ENCODE data around the gene IL1A. TPM values are rescaled to one million over a fixed set of nuclear protein-coding genes. Genes with fewer than 3 reads are reported as not detected.
"Not testable (repeated sequence)": the region's sequence is repeated elsewhere in the genome, so short reads cannot be mapped to it uniquely, and the experiment has no call there.

The IL1A gene
- 2.0 TPM for polyA plus RNA-seq (2013, experiment 1 of 2; ENCODE audit: insufficient read length)
- polyA plus RNA-seq (2013, experiment 2 of 2; ENCODE audit: insufficient read length) = 1.7 TPM

- peak; percentile 57 for DNase-seq
These were observed at the start of gene IL1A for GRCh38 chr2:112784199-112785189. IL1A (minus strand) TSS chr2:112784493; CDS start chr2:112783770, 723 bp downstream.

GRCh38 chr2:112833976-112834375 is 49.7 kb upstream of the IL1A start:
- DNase-seq = no peak

DNA sequence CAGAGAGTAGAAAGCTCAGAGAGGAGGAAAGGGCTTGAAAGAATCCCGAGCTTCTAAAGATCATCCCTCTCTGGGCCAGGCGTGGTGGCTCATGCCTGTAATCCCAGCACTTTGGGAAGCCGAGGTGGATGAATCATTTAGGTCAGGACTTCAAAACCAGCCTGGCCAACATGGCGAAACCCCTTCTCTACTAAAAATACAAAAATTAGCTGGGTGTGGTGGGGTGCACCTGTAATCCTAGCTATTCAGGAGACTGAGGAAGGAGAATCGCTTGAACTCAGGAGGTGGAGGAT is 49.3 kb upstream of the IL1A start:
- not testable (repeated sequence) for DNase-seq

- no peak for DNase-seq
These were observed 48.7 kb upstream of the IL1A start for GRCh38 chr2:112832841-112833638.

GRCh38 chr2:112831946-112832840 is 47.9 kb upstream of the IL1A start:
- no peak for DNase-seq

GRCh38 chr2:112831513-112831845 is 47.2 kb upstream of the IL1A start:
- DNase-seq = no peak

DNA sequence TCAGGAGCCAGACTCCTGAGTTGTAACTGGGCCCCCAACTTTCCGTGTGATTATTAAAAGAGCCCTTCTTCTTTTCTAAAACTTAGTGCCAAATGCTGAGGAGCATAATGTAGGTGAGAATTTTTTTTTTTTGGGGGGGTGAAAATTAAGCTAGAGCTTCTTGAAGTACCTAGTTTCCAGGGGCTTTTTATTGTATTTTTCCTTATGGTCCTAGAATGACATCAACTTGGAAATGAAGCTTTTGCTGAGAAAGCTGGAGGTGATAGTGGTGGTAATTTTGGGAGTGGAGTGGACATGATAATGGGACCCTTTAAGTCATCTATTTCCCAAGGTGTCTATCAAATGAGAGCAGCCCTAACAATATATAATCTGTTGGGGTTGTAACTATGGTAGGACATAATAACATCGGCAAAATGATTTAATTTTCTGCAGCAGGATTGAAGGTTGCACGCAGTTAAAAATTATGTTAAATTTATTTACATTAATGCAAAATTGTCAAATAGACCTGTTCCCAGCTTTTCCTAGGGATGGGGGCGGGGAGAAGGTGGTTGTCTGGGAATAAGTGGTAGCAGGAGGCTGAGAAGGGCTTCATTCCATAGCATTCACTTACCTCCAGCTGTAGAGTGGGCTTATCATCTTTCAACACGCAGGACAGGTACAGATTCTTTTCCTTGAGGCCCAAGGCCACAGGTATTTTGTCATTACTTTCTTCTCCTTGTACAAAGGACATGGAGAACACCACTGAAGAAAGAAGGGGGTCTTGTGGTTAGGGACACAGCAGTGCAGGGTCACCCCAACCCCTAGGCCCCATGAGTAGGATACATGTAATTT is 46.6 kb upstream of the IL1A start:
- no peak for DNase-seq

GRCh38 chr2:112829961-112830681 is 45.8 kb upstream of the IL1A start:
- DNase-seq = no peak

DNA sequence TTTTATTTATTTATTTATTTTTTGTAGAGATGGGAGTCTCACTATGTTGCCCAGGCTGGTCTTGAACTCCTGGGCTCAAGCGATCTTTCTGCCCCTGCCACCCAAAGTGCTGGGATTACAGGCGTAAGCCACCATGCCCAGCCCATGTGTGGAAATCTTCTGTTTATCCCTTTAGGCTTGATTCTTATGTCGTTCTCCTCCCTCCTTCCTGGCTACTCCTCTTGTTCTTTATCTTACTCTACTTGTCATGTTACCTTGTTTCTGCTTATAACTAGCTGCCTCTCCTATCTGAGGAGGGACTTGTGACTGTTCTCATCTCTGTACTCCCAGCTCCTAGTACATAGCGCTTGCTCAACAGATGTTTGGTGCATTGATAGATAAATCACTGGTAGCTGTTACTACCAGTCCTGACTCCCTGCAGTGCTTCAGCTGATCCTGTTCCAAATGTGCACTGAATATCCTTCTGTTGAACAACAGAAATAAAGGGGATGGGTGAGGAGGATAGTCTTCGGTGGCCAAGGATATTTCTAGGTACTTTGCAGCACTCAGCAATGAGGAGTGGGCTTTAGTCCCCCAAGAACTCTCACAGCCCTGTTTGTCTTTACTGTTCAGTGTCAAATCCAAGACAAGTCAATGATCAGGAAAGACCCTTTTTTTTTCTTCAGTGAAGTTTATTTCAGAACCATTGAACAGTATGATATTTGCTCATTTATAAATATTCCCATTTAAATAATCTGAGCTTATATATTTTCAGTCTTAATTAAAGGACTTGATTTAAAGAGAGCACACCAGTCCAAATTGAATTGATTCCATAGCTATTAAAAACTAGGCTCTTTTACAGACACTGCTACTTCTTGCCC is 45.0 kb upstream of the IL1A start:
- no peak for DNase-seq

- DNase-seq = no peak
These were observed 44.0 kb upstream of the IL1A start for GRCh38 chr2:112828251-112828691.

GRCh38 chr2:112827604-112828185 is 43.4 kb upstream of the IL1A start:
- peak; percentile 73 for DNase-seq

DNA sequence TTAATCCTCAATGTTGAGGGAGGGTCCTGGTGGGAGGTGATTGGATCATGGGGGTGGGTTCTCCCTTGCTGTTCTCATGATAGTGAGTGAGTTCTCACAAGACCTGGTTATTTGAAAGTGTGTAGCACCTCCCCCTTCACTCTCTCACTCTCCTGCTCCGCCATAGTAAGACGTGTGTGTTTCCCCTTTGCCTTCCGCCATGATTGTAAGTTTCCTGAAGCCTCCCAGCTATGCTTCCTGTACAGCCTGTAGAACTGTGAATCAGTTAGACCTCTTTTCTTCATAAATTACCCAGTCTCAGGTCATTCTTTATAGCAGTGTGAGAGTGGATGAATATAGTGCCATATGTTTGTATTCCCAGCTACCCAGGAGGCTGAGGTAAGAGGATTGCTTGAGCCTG is 42.7 kb upstream of the IL1A start:
- no peak for DNase-seq

DNA sequence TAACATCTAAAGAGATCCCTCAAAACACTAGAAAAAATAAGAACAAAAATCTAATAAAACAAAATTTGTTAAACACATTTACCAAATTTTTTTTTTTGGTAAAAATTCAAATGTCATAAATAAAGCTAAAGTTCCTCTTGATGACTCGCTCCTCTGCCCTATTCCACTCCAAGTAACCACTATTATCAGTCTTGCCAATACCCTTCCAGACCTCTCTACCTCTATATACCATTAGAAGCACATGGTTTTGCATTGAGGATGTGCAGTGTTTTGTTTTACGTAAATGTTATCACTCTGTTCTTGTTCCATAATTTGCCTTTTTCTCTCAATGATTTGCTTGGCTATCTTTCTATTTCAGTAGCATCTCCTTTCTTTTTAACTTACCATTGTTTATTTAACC is 41.4 kb upstream of the IL1A start:
- no peak for DNase-seq

DNA sequence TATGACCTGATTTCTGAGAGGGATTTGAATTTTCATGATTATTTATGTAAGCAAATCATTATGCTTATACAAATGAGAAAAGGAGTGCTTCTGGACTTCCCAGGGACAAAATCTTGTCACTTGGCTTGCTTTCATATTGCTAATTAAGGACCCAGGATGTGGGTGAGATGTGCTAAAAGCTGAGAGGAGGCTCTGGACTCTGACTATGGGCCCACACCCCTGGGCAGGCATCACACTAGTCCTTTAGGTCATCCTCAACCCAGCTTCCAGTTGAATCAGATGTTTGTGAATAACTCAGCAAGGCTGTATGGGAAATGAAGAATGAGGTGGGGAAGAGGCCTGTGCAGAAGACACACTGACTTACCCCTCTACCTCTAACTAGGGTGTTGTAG is 40.4 kb upstream of the IL1A start:
- no peak for DNase-seq

GRCh38 chr2:112821682-112822081 is 37.4 kb upstream of the IL1A start:
- DNase-seq = no peak

- no peak for DNase-seq
These were observed 36.8 kb upstream of the IL1A start for GRCh38 chr2:112821142-112821541.

DNA sequence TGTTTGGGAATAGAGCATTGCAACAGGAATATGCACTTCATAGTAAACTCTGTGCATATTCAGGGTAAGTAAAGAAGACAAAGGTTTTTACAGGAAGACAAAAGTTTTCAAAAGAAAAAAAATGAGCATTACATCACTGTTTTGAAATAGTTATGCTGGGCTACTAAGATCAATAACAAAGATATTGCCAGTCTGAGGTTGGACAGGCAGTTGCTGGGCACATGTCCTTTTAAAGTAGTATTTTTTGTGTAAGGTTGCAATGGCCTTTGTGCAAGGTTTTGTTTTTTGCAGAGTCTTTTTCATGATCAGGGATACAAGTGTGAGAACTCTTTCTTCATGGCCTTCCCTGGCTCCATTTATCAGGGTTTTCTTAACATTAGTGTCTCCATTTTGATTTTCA is 36.0 kb upstream of the IL1A start:
- no peak for DNase-seq

- no peak for DNase-seq
These were observed 34.8 kb upstream of the IL1A start for GRCh38 chr2:112819081-112819480.

DNA sequence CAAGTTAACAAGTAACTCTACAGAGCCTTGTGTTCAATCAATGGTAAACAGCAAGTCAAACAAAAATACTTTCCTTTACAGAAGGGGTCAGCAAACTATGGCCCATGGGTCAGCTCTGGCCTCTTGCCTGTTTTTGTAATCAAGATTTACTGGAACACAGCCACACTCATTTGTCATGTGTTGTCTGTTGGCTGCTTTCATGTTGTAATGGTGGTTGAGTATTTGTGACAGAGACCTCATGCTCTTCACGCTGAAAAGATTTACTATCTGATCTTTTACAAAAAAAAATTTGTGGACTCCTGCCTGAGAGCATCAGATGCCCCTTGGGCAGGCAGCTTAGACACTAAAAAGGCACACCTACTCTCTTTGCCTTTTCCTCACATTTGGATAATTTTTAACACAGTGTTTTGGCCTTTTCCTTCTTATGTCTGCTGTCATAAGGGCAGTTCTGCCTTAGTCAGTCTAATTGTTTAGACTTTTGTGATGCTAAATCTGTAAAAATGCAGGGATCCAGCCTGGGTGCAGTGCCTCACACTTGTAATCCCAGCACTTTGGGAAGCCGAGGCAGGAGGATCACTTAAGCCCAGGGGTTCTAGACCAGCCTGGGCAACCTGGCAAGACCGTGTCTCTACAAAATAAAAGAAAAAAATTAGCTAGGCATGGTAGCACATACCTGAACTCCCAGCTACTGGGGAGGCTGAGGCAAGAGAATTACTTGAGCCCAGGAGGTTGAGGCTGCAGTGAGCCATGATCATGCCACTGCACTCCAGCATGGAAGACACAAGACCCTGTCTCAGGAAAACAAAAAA is 34.0 kb upstream of the IL1A start:
- no peak for DNase-seq
